ENCODE results near the gene PARVB. TPM values are rescaled to one million over a fixed set of nuclear protein-coding genes. Genes with fewer than 3 reads are reported as not detected.

PARVB gene
- total RNA-seq, 4 donors from 2014 or later, result 3.3 to 20.8 (median 11.7) TPM

- intact Hi-C loops (cut with DNase I), result no loop called here
- no peak for DNase-seq
- H3K27me3 ChIP-seq, result peaks cover 0 to 53% (median 0%) of the 10 kb centered on the region in 4 donors
- H3K4me1 ChIP-seq, result peaks cover 0 to 4% (median 0%) of the 10 kb centered on the region in 3 donors
- no peaks in the 10 kb centered on the region for H3K36me3 ChIP-seq
- no peaks in the 10 kb centered on the region for H3K9me3 ChIP-seq
- no peak overlapping the region for H3K4me3 ChIP-seq
- H3K27ac ChIP-seq, result no peak overlapping the region
- no peak for TF ChIP-seq CTCF (IDR thresholded peaks at IDR 0.05)
- TF ChIP-seq POLR2A (IDR thresholded peaks at IDR 0.05), result no peak
- WGBS, 2 donors, result 64 to 81% methylated on average over 6 of the region's 6 CpGs
Observed at GRCh38 chr22:44203203-44203602, 179.1 kb downstream of the PARVB start.

GRCh38 chr22:44204739-44205515 lies 180.8 kb downstream of the PARVB start:
- DNase-seq, result no peak
- Histone ChIP-seq H3K27me3 (peaks cover 0 to 50% (median 0%) of the 10 kb centered on the region in 4 donors), H3K4me3 (no peak overlapping the region), H3K36me3 (no peaks in the 10 kb centered on the region), H3K9me3 (no peaks in the 10 kb centered on the region), H3K4me1 (peaks cover 0 to 4% (median 0%) of the 10 kb centered on the region in 3 donors), H3K27ac (no peak overlapping the region)
- WGBS, 2 donors, result 82 to 86% methylated on average over 5 to 6 of the region's 16 CpGs
- TF ChIP-seq CTCF (IDR thresholded peaks at IDR 0.05) (no peak), POLR2A (IDR thresholded peaks at IDR 0.05) (no peak)
- intact Hi-C loops (cut with DNase I), result no loop called here

GRCh38 chr22:44205516-44206329 lies 181.6 kb downstream of the PARVB start:
- Histone ChIP-seq H3K4me1 (peaks cover 0 to 4% (median 0%) of the 10 kb centered on the region in 3 donors), H3K27me3 (peaks cover 0 to 44% (median 0%) of the 10 kb centered on the region in 4 donors), H3K9me3 (no peaks in the 10 kb centered on the region), H3K4me3 (no peak overlapping the region), H3K36me3 (no peaks in the 10 kb centered on the region), H3K27ac (no peak overlapping the region)
- DNase-seq, result no peak
- TF ChIP-seq POLR2A (IDR thresholded peaks at IDR 0.05) (no peak), CTCF (IDR thresholded peaks at IDR 0.05) (no peak)
- intact Hi-C loops (cut with DNase I), result no loop called here
- WGBS, 2 donors, result 87 to 92% methylated on average over 5 to 16 of the region's 16 CpGs

- H3K27me3 ChIP-seq, result peaks cover 0 to 44% (median 0%) of the 10 kb centered on the region in 4 donors
- no peaks in the 10 kb centered on the region for H3K36me3 ChIP-seq
- 77 to 85% methylated on average over 7 to 9 of the region's 9 CpGs for WGBS, 2 donors
- H3K4me3 ChIP-seq, result no peak overlapping the region
- H3K9me3 ChIP-seq, result no peaks in the 10 kb centered on the region
- H3K27ac ChIP-seq, result no peak overlapping the region
- H3K4me1 ChIP-seq, result peaks cover 0 to 4% (median 0%) of the 10 kb centered on the region in 3 donors
- TF ChIP-seq POLR2A (IDR thresholded peaks at IDR 0.05), result no peak
- no peak for DNase-seq
- intact Hi-C loops (cut with DNase I), result no loop called here
Observed at GRCh38 chr22:44206330-44206645, 182.2 kb downstream of the PARVB start.

- Histone ChIP-seq H3K9me3 (no peaks in the 10 kb centered on the region), H3K4me3 (no peak overlapping the region), H3K27me3 (peaks cover 0 to 44% (median 0%) of the 10 kb centered on the region in 4 donors), H3K27ac (no peak overlapping the region), H3K36me3 (no peaks in the 10 kb centered on the region), H3K4me1 (peaks cover 0 to 8% (median 3%) of the 10 kb centered on the region in 3 donors)
- DNase-seq, result no peak
- WGBS, 2 donors, result 40% methylated on average over 1 of the region's 8 CpGs; no CpG with 5 or more reads in 1 of the 2 donors
- TF ChIP-seq POLR2A (IDR thresholded peaks at IDR 0.05), result no peak
- TF ChIP-seq CTCF (IDR thresholded peaks at IDR 0.05), result no peak
- intact Hi-C loops (cut with DNase I), result no loop called here
Observed at GRCh38 chr22:44206696-44207095, 182.6 kb downstream of the PARVB start.

Data from esophagus squamous epithelium (tissue), 5 donors.